Mammary epithelial cell (primary cell): ENCODE measurements around the gene SLC50A1.

ENCODE experiments used
- EZH2 ChIP-seq: IDR thresholded peaks from 2 replicates; pipeline ENCODE4 v1.6.1; 2012; ENCODE audit warnings: low read length, inconsistent platforms, borderline replicate concordance
- TF ChIP-seq, protein P1 (sequence below), 2 donors: IDR thresholded peaks in 1 of 2; conservative IDR thresholded peaks in 1 of 2; 2 replicates each; pipeline ENCODE4 v1.5.1; 2011 to 2012; ENCODE audit warnings: inconsistent platforms in 2 of 2, low read length in 2 of 2, mild to moderate bottlenecking in 2 of 2, control low read depth in 1 of 2, low read depth in 1 of 2; ENCODE audit not compliant: insufficient read depth in 1 of 2; ENCODE audit errors: extremely low read depth in 1 of 2

DNA sequence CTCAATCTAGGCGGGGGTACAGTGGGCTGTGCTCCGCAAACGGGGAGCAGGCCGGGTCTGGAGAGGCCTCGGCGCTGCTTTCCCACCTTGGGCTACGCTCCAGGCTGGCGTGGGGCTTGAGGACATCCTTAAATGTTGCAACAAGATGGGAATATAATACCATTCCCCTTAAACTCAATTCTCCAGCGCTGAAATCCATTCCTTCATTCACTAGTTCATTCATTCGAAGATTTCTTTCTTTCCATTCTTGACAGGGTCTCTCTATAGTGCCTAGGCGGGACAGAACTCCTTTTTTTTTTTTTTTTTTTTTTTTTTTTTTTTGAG, 4.9 kb downstream of the SLC50A1 start:
- TF ChIP-seq, protein P1, sequence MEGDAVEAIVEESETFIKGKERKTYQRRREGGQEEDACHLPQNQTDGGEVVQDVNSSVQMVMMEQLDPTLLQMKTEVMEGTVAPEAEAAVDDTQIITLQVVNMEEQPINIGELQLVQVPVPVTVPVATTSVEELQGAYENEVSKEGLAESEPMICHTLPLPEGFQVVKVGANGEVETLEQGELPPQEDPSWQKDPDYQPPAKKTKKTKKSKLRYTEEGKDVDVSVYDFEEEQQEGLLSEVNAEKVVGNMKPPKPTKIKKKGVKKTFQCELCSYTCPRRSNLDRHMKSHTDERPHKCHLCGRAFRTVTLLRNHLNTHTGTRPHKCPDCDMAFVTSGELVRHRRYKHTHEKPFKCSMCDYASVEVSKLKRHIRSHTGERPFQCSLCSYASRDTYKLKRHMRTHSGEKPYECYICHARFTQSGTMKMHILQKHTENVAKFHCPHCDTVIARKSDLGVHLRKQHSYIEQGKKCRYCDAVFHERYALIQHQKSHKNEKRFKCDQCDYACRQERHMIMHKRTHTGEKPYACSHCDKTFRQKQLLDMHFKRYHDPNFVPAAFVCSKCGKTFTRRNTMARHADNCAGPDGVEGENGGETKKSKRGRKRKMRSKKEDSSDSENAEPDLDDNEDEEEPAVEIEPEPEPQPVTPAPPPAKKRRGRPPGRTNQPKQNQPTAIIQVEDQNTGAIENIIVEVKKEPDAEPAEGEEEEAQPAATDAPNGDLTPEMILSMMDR (conservative IDR thresholded peaks at IDR 0.05 in 1 of 2, IDR thresholded peaks at IDR 0.05 in 1 of 2; ENCODE audit: extremely low read depth in 1 of 2, insufficient read depth in 1 of 2, low read depth in 1 of 2, low read length in 2 of 2) = no peak
- TF ChIP-seq EZH2 = no peak
